GDM1 (cell line): ENCODE results near the gene PGLYRP2.
A peak's percentile ranks its signal among the peaks of the same experiment; 100 is the strongest.
"Not testable (repeated sequence)": the region's sequence is repeated elsewhere in the genome, so short reads cannot be mapped to it uniquely, and the experiment has no call there.

Experiments used
- DNase-seq: peaks from one replicate; lab custom pipeline; 2025; lab: John Stamatoyannopoulos, UW

PGLYRP2 gene

DNA sequence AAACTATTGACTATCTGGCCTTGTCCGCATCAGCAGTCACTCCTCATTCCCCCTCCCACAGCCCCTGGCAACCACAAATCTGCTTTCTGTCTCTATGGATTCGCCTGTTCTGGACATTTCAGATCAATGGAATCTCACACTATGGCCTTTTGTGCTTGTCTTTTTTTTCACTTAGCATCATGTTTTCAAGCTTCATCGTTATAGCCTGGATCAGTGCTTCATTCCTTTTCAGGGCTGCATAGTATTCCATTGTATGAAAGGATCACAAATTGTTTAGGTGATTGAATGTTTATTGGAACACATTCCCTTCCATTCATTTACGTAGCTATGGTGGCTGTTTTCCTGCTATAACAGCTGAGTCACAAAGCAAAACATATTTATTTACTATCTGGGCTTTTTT lies 7.7 kb upstream of the PGLYRP2 start:
- DNase-seq = no peak

DNA sequence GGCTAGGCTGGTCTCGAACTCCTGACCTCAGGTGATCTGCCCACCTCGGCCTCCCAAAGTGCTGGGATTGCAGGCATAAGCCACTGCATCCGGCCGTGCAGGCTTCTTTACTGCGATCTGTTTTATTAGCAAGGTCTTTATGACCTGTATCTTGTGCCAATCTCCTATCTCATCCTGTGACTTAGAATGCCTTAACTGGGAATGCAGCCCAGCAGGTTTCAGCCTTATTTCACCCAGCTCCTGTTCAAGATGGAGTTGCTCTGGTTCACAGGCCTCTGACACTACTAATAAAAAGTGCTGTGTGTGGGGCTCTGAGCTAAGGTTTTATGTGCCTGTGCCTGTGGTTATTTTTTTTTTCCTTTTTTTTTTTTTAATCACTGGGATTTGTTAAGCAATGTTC lies 6.5 kb upstream of the PGLYRP2 start:
- DNase-seq = not testable (repeated sequence)

DNA sequence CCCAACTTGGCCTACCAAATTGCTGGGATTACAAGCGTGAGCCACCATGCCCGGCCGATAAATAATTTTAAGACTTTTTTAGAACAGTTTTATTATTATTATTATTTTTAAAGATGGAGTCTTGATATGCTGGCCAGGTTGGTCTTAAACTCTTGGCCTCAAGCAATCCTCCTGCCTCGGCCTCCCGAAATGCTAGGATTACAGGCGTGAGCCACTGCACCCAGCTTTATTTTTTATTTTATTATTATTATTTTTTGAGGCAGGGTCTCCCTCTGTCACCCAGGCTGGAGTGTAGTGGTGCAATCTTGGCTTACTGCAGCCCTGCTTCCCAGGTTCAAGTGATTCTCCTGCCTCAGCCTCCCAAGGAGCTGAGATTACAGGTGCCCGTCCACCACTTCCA lies 1.7 kb upstream of the PGLYRP2 start:
- DNase-seq = not testable (repeated sequence)

DNA sequence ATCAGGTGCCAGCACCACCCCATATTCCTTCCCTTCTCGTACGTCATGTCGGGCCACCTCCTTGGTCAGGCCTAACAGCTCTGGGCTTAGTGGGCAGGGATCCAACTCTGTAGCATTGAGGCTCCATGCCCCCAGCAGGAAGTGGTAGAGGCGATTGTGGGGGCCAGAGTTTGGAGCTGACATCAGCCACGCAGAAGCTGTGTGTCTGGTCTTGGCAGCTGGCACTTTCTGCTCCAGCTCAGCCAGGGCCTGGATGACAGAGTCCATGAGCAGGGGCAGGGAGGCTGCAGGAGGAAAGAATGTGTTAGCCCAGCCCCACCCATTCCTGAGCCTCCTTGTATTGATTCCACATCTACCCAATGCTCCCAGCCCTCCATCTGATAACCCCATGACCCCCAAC lies 3.0 kb downstream of the PGLYRP2 start:
- peak; percentile 20 for DNase-seq

DNA sequence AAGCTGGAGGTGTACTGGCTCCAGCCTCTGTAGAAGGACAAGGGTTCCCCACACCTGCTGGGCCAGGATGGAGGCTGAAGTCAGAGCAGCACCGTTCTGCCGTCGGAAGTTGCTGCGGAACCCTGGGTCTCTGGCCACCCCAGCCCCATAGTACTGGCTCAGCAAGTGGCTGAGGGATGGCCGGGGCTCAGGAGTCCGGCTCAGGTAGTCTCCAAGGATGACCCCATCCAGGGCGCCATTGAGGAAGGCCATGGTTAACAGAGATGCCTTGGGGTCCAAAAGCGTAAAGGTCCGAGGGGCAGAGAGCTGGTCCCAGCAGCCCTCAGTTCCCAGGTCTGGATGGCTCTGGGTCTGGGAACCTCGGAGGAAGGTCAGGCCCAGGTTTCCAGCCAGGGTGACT lies 3.7 kb downstream of the PGLYRP2 start:
- no peak for DNase-seq

DNA sequence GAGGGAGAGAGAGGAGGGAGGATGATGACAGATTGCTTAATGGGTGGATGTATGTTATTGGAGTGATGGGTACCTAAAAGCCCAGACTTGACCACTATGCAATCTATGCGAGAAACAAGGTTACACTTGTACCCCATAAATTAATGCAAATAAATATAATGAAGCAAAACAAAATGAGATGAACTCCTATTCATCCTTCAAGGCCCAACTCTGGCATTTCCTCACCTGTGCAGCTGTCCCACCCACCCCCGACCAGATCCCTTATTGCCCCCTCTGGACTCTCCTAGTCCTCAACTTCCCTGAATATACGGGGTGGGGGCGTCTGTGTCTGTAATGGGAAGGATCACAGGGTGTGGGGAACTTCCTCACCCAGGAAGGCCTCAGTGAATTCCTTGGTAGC lies 4.1 kb downstream of the PGLYRP2 start:
- no peak for DNase-seq

DNA sequence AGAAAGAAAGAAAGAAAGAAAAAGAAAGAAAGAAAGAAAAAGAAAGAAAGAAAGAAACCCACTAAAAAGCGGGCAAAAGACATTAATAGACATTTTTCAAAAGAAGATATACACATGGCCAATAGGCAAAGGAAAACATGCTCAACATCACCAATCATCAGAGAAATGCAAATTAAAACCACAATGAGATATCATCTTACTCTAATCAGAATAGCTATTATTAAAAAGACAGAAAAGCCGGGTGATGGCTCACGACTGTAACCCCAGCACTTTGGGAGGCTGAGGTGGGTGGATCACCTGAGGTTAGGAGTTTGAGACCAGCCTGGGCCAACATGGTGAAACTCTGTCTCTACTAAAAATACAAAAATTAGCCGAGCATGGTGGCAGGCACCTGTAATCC lies 5.5 kb downstream of the PGLYRP2 start:
- not testable (repeated sequence) for DNase-seq

DNA sequence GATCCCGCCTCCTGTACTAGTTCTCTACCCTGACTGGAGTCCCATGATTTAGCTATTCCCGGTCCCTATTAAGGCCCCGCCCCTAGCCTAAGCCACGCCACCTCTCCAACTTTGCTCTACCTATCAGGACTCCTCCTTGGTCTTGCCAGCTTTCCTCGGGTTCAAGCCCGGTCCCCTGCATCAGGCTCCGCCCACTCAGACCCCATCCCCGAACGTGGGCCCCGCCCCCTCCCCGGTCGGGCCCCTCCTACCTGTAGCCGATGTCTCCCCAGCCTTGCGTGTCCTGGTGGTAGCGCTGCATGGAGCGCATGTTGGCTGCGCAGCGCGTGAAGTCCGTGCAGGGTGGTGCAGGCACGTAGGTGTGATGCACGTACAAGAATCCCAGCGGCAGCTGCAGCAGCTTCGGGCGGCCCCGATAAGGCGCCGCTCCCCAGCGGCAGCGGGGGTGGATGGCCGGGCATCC lies 7.6 kb downstream of the PGLYRP2 start:
- DNase-seq = no peak

DNA sequence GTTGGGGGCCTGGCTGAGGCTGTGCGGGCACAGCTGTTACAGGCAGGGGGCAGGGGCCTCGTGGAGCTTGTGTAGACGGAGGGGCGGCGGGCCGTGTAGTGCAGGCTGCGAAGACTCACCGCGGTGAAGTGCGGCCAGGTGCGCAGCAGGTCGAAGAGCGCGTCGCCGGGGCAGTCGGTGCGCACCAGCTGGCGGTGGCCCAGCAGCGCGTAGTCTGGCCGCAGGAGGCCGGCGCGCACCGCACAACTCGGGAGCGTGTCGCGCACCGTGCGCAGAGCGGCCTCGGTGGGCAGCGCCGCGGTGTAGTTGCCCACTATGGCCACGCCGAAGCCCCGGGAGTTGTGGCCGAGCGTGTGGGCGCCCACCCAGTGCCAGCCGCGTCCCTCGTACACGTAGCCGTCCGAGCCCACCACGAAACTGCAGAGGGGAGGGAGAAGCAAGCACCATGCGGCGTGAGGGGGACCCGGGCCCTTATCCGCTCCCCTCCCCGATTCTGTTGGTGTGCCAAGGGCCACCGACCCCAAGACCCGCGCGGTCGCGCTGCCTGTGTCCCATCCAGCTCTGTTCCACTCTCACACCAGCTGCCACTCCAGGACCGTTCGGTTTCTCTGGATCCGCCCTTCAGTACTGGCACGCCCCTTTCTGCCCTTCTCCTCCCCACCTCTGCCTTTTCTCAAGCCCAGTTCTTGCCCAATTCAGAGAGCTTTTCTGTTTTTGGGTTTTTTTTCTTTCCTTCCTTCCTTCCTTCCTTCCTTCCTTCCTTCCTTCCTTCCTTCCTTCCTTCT lies 9.6 kb downstream of the PGLYRP2 start:
- no peak for DNase-seq

DNA sequence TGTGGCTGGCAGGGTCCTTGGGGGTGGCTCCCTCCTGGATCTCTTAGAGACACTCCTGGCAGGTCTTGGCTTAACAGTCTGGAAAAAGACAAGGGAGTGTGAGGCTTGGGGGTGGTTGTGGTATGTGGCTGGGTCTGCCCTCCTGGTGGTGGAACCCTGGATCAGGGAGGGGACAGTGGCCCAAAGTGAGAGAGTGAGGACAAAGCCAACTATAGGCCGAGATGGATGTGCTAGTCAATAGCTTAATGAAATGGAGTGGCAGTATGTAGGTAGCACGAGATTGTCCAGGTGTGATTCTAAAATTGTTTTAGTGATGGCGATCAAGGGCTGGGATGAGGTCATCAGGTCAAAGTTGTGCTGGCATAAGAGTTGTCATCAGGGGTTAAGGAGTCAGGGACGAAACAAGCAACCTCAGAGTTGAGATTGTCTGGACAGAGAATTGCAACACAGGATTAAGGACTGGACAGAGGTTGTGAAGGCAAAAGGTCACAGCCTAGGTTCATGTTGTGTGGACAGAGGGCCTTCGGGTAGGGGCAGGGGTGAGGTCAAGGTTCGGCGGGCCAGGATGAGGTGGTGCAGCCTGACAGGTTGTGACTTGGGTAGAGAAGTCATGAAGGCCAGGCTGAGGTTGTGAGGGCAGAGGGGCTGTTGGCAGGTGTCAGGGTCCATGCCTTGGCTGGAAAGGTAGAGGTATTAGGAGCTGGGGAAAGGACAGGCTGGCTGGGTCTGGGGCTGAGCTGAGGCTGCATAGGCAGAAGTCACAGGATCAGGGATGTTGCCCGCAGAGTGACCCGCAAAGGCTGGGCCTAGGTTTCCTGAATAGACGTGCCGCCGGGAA lies 10.4 kb downstream of the PGLYRP2 start:
- peak; percentile 22 for DNase-seq

DNA sequence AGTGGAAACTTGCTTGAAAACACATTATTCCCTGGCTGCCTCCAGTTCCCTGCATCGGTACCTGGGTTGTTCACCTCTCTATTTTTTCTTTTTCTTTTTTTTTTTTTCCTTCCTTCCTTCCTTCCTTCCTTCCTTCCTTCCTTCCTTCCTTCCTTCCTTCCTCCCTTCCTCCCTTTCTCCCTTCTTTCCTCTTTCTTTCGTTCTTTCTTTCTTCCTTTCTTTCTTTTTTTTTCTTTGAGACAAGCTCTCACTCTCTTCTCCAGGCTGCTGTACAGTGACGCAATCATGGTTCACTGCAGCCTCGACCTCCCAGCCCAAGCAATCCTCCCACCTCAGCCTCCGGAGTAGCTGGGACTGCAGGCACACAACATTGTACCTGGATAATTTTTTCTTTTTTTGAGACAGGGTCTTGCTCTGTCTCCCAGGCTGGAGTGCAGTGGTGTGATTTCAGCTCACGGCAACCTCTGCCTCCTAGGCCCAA lies 11.5 kb downstream of the PGLYRP2 start:
- DNase-seq = no peak

DNA sequence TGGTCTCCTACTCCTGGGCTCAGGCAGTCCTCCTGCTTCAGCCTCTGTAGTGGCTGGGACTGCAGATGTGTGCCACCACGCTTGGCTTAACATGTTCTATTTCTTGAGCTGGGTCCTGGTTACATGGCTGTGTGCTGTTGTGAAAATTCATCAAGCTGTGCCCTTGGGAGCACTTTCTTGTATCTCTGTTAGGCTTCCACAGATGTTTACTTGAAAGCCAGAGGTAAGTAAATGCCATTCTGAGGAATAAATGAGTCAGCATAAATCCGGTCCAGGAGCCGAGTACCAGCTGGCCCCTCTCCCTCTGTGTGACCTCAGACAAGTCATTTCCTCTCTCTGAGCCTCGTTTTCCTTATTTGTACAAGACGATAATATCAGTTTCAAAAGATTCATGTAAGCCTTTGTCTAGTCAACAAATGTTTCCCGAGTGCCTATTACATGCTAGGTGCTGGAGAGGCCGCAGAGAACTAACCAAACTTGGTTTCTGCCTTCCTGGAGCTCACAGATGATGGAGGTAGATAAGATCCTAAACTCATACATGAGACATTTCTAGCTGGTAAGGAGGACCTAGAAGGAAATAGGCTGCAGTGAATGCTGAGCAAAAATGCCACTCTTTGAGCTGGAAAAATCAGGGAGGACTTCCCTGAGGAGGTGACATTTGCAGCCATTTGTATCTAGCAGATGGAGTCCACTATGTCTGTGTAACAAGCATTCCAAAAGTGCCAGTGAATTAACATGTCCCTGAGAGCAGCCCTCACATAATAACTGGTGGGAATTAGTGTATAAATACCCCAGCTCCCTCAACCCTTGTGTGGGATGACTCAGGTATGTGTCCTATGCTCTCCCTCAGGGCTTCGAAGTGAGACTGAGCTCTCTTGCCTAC lies 12.2 kb downstream of the PGLYRP2 start:
- peak; percentile 91 for DNase-seq

DNA sequence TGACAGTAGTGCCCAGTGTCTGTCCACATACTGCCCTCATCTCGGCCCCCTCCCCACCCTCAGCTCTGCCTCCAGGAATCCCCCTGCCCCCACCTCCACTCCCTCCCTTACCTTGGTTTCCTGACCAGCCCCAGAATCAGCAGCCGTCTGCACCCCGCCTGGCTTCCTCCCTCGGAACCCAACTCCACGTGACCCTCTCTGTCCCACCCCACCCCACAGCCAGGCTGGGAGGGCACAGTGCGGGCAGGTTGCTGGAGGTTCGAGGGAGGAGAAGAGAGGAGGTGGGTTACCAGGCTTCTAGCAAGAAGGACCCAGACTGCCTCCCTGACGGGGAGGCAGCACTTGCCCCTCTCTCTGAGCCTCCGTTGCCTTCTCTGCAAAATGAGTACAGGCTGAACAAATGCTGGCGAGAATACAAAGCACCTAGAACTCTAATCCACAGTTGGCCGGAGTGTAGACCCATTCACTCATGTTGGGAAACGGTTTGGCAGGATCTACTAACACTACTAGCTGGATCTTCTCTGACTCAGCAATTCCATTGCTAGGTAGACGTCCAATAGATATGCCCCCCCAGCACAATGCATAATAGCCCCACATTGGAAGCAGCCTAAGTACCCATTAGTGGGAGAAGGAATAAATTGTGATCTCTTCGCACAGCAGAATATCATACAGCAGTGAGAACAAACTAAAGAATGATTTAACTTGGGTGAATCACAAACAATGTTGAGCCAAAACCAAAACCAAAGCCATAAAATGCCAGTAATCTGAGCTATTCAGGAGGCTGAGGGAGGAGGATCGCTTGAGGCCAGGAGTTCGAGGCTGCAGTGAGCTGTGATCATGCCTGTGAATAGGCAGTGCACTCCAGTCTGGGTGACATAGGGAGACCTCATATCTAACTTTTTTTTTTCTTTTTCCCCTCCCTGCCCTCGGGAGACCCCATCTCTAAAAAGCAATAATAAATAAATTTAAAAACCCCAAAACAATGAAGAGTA lies 14.6 kb downstream of the PGLYRP2 start, which contains the start of gene RASAL3:
TSS of gene RASAL3 (minus strand) at position 151 of the 992 bp plus-strand sequence. CDS start 186 bp downstream, outside the sequence.
- DNase-seq = peak; percentile 91

DNA sequence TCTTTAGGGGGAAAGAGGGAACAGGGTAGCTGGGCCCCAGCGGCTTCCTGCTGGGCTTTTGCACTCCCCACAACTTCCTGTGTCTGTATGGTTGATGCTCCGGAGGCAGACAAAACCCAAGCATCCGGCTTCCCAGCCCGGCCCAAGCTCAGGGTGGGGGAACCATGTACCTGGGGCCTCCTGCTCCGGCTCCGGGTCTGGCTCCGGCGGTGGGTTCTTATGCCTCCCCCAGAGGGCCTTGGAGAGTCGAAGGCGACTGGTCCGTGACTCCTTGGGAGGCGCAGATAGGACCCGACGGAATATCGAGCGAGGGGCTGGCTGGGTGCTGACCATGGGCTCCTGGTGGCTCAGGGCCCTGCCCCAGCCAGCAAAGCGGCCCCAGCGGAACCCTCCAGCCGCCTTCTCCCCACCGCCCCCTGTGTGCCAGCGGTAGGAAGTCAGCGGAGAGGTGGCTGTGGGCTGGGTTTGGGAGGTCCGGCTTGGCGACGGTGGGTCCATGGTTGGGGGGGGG lies 15.4 kb downstream of the PGLYRP2 start:
- peak; percentile 93 for DNase-seq

DNA sequence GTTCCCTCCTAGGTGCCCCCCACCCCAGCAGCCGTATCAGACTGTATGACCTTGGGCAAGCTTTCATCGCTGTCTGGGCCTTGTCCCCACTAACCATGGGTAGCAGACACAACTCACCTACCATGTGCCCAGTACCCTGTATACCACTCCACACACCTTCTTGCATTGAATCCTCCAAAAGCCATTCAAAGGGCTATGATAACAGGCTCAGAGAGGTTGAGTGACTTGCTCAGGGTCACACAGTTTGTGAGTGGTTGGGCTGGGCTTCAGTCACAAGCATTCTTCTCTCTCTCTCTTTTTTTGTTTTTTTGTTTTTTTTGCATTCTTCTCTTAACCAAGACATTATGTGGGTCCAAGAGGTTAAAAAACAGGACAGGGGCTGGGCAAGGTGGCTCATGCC lies 17.6 kb downstream of the PGLYRP2 start:
- no peak for DNase-seq

DNA sequence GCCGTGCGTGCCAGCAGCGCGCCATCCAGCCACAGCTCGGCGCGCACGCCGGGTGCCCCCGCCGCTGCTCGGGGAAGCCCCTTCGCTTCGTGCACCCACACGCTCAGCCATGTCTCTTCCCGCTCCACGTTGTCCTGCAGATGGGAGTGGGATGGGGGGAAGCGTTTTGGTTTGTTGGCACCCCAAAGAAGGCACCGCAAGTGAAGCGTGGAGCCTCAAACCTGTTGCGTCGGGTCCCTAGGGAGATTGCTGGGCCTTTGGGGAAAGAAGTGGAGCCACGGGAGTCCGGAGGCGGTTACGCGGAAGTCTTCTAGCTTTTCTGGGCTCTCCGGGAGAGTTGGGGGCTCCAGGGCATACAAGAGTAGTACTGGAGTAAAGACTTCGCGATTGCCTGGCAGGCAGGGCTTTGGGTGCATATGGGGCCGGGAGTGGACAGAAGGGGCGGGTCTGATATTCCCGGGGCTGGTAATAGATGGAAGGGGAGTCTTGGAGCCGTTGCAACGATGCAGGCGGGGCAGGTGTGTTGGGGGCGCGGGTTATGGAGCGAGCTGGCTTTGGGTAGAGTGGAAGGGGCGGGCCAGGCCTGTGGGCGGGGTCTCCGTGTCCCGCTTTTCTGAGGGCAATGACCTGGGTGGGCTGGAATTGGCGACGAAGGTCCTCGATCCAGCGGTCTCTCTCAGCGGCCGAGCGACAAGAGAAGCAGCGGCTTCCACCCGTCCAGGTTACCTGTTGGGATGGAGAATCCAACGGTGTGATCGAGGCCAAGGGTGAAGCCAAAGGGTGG lies 21.4 kb downstream of the PGLYRP2 start:
- no peak for DNase-seq

DNA sequence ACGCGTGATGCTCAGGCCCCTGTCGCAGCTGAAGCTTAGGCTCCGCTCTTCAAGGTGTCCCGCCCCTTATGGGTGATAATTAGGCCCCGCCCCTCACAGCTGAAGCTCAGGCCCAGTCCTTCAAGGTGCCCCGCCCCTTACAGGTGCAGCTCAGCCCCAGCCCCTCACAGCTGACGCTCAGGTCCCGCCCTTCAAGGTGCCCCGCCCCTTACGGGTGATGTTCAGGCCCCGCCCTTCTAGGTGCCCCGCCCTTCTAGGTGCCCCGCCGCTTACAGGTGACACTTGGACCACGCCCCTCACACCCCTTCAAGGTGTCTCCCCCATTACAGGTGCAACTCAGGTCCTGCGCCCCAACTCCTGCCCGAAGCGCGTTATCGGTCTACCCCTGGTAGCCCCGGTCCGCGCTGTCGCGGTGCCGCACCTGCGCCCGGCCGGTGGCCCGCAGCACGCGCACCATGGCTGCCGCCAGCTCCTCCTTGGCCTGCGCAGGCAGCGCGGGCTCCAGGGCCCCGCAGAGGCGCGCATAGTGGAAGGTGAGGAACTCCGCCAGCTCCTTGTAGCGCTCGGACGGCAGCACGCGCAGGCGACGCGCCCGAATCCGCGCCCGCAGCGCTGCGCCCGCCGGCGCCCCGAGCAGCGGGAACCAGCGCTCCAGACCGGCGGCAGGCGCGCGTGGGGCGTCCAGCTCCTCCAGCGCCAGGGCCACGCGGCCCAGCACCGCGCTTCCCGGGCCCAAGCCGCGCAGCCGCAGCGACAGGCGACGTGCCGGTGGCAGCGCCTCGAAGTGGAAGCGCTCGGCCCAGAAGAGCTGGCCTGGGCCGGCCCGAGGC lies 22.2 kb downstream of the PGLYRP2 start:
- no peak for DNase-seq

DNA sequence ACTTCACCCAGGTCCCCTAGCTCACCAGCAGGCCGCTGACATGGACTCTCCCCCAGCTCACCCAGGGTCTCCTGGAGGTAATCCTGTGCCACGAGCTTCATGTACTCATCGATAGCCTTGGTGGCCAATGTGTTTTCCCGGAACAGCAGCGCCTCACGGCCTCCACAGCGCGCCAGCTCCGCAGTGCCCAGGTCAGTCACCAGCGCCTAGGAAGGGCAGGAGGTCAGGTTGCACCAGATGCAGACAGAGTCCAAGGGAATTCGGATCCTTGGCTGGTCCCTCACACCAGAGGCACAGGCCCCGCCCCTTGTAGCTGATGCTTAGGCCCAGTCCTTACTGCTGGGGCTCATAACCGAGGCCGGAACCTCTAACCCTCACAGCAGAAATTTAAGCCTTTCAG lies 22.9 kb downstream of the PGLYRP2 start:
- no peak for DNase-seq

DNA sequence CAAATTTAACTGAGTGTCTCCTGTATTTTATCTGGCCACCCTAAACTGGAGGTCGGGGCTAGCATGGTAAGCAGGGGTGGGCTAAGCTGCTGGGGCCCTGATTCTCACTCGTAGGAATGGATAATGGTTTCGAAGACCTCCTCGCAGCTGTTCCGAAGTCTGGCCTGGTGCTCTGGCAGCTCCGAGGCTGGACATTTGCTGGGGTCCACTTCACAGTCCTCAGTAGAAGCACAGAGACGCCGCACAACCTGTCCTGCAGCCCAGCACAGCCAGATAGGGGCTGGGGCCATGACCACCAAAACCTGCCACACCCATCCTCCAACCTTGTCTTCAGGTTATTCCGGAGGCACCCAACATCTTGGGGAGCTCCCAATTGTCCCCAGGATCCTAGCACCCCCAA lies 23.3 kb downstream of the PGLYRP2 start:
- no peak for DNase-seq
